NCI-H128 (cell line): ENCODE results near the gene CWF19L2.

Experiments used
- DNase-seq: peaks from one replicate; lab custom pipeline; 2025; ENCODE audit not compliant: unreplicated experiment; lab: John Stamatoyannopoulos, UW

CWF19L2 gene

DNA sequence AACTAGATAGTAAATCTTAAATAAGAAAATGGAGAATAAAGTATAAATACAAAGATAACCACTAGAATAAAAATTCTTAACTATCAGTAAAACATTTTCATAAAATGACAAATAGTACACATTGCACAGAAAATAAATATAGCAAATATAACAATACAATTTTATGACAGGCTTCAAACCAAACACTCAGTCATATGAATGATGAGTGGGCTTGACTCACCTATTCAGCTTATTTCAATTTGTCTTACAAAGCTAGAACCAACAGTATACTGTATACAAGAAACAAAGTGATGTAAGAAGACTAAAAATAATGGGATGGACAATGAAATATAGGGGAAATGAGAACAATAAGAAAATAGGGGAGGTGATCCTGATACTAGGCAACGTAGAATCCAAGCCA, 141.2 kb downstream of the CWF19L2 start:
- no peak for DNase-seq

DNA sequence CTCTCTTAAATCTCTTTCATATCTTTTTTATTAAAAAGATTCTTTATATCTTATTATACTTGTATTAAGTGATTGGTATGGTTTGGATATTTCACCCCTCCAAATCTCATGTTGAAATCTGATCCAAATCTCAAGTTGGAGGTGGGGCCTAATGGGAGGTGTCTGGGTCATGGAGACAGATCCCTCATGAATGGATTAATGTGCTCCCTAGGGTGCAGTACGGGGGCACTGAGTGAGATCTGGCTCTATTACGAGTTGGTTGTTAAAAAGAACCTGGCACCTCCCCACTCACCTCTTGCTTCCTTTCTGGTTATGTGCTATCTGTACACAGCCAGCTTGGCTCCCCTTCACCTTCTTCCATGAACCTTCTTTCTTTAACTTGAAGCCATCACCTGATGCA, 149.6 kb downstream of the CWF19L2 start:
- DNase-seq: no peak

DNA sequence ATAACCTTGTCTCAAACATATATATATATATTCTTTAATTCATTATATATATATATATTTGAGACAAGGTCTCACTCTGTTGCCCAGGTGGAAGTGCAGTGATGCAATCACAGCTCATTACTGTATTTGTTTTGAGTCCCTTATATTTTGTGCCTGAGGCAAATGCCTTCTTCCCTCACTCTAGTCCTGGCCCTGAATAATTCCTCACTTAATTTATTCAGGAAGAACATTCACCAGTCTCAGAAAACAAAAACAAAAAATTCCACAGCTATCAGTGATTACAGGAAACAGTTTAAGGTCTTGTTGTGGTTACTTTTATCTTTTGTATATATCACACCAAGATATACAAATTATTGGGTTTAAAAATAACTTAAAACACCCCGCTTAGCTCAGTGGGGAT, 155.7 kb downstream of the CWF19L2 start:
- DNase-seq: no peak

DNA sequence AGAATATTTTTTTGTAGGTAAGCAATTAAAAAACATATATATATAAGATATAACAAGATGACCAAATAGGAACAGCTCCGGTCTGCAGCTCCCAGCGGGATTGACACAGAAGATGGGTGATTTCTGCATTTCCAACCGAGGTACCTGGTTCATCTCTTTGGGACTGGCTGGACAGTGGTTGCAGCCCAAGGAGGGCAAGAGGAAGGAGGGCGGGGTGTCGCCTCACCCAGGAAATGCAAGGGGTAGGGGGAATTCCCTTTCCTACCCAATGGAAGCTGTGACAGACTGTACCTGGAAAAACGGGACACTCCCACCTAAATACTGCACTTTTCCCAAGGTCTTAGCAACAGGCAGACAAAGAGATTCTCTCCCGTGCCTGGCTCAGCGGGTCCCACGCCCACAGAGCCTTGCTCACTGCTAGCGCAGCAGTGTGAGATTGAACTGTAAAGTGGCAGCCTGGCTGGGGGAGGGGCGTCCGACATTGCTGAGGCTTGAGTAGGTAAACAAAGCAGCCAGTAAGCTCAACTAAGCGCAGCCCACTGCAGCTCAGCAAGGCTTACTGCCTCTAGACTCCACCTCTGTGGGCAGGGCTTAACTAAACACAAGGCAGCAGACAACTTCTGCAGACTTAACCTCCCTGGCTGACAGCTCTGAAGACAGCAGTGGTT, 163.8 kb downstream of the CWF19L2 start:
- no peak for DNase-seq

DNA sequence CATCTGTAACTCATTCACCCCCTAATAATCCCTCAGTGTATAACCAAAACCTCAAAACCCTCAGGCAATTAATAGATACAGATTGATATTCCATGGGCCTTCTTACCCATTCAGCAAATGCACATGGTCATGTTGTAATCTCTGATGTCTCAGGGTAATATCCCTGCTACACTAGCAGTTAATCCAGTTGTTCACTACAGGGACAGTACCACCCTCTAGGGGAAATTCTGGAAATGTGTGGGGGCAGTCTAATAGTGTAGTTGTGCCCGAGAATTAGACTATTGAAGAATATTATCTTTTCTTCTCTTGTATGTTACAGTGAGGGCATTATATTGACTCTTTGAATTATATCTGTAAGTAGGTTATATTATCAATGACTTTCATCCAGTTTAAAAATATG, 175.4 kb downstream of the CWF19L2 start:
- DNase-seq: no peak
